Heart left ventricle (tissue), 16 donors: ENCODE data around the gene TPD52L1. TPM values are rescaled to one million over a fixed set of nuclear protein-coding genes. Genes with fewer than 3 reads are reported as not detected.

Experiments used
- ATAC-seq, 4 donors: fragments of 200-7000 bp; cut with Tn5 transposase; one replicate each; pipeline ENCODE4 v1.9.1; 2020 to 2022; ENCODE audit warnings: moderate library complexity in 4 of 4, mild to moderate bottlenecking in 3 of 4, moderate number of reproducible peaks in 1 of 4
- DNase-seq, 5 donors: peaks; one replicate each; pipeline ENCODE4 v3.0.0-alpha.2; 2020
- H3K27ac ChIP-seq, 12 donors: fragments of 200-600 bp; sonication (generic) in 4 of 12; one replicate each; pipeline versions ENCODE4 v1.5.0 to v1.8.0; 2016 to 2022; ENCODE audit warnings: mild to moderate bottlenecking in 2 of 12
- H3K27me3 ChIP-seq, 9 donors: fragments of 200-600 bp; sonication (generic) in 2 of 9; one replicate each; pipeline versions ENCODE4 v1.5.1 to v1.8.0; 2016 to 2022; ENCODE audit warnings: mild to moderate bottlenecking in 3 of 9
- H3K36me3 ChIP-seq, 9 donors: fragments of 200-600 bp; sonication (generic) in 2 of 9; one replicate each; pipeline versions ENCODE4 v1.5.0 to v1.8.0; 2018 to 2022; ENCODE audit warnings: mild to moderate bottlenecking in 2 of 9
- H3K4me1 ChIP-seq, 12 donors: fragments of 200-600 bp; sonication (generic) in 4 of 12; one replicate each; pipeline versions ENCODE4 v1.5.0 to v1.8.0; 2016 to 2022; ENCODE audit warnings: mild to moderate bottlenecking in 3 of 12
- H3K4me3 ChIP-seq, 12 donors: fragments of 200-600 bp; sonication (generic) in 4 of 12; one replicate each; pipeline versions ENCODE4 v1.5.0 to v1.8.0; 2017 to 2022; ENCODE audit warnings: mild to moderate bottlenecking in 9 of 12, moderate library complexity in 4 of 12
- H3K9me3 ChIP-seq, 12 donors: fragments of 200-600 bp; sonication (generic) in 4 of 12; one replicate each; pipeline versions ENCODE4 v1.5.0 to v1.8.0; 2016 to 2022; ENCODE audit warnings: mild to moderate bottlenecking in 1 of 12
- POLR2A ChIP-seq, 2 donors: fragments of 450-650 bp; IDR thresholded peaks; one replicate each; pipeline ENCODE4 v1.6.1; 2017; ENCODE audit warnings: antibody characterized with exemption in 2 of 2, mild to moderate bottlenecking in 2 of 2, moderate library complexity in 2 of 2
- WGBS, 4 donors: extraction: QIAGEN DNeasy Blood & Tissue Kit in 2 of 4; methylation state at CpG; one replicate each; pipeline versions ENCODE4 v1.1.5 to v1.1.7; 2013 to 2018; 5-methylcytosine and 5-hydroxymethylcytosine counted together
- intact Hi-C, 10 donors: fragments of 100-400 bp; cut with DNase I; formaldehyde crosslinking; loops; one replicate each; pipeline versions ENCODE4 v1.11.1 to v1.14.2; 2022
- polyA plus RNA-seq, 2 donors: library from polyadenylated mRNA; stranded (reverse); fragments of 200-250 nt; gene quantifications; one replicate each; pipeline ENCODE4 v1.2.3, GENCODE V29; 2013
- total RNA-seq, 9 donors: library from RNA; depleted of rRNA in 2 of 9; stranded (reverse); fragments of >200 nt in 2 of 9; fragmentation: NEBNext Ultra II Directional in 3 of 9; extraction: Animal tissue kit (Norgen Biotek cat#: 25700) in 3 of 9; gene quantifications; one replicate each; pipeline versions ENCODE4 v1.1.0 to v1.2.4, GENCODE V29; 2016 to 2023
- TF ChIP-seq, protein P1 (sequence below), 12 donors: fragments of 200-600 bp; sonication (generic) in 4 of 12; IDR thresholded peaks; one replicate each; pipeline versions ENCODE4 v1.5.0 to v1.8.0; 2018 to 2022; ENCODE audit warnings: antibody characterized with exemption in 12 of 12, mild to moderate bottlenecking in 5 of 12
- donor health status: ischemic (EF 13 %, LVEDD 7.1; RV severe dilation, severe dysfunction).
- donor health status: healthy with polysubstance abuse.
- donor health status: DM: no; HTN: yes; CAD: no.
- donor health status: DM: no; HTN: no; CAD: no.
- donor health status: ischemic (EF 25% LVEDD 6.9; RV normal size, moderate dysfunction).
- donor health status: ischemic (EF 25% LVEDD 5.7; RV mildly dilated, moderate dysfunction).
- donor health status: healthy.
- donor health status: DM: yes; HTN: yes; CAD: no.
- donor health status: ischemic (EF 35%, LVEDD 5.7; RV mildly dilated, moderate dysfunction).
- donor health status: nonischemic (EF 11% LVEDD 7.7; RV severe dilation, severe dysfunction).
- donor health status: DM: yes; HTN: yes; CAD: no.
- donor health status: PGD.
- donor health status: ischemic (EF 29% LVEDD 5.4; RV normal size, mild dysfunction).
- donor health status: nonischemic (EF 23%, LVEDD 6.1; RV moderate dilation, normal function).

The TPD52L1 gene
- total and polyA plus RNA-seq, 11 donors, result 13.0 to 146 (median 69.2) TPM

DNA sequence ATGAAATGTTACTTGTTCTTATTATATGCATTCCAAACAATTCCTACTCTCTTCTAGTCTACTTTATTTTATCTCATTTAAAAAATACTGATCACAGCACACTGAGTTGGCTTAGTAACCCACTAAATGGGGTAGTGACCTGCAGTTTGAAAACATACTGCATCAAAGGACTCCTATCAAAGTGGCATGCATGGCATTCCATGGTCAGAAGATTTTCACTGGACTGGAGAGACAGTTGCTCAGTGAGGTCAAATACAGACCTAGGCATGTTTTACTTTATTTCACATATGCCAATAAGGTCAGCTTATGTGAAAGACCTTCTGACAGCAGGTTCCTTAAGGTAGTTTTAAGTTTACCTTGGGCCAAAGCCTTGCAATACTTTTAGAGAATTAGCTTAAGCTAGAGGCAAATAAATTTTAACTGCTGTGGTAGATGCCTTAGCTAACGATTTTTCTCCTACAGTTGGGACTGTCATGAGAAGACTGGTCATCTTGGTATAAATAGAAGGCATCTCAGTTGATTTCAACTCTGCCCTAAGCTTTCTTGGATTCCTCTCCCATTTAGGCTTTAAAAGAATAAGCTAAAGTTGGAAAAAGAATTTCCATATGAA is 35.1 kb downstream of the TPD52L1 start:
- Histone ChIP-seq H3K4me1 (peaks cover 0 to 44% (median 24%) of the 10 kb centered on the region in 12 donors), H3K27ac (peak overlapping the region in 9 of 12 donors; percentile 3 to 70 (median 38))
- WGBS, 4 donors, result 32 to 46% (median 41%) methylated on average over 1 of the region's 1 CpG

GRCh38 chr6:125189494-125189893 is 35.9 kb downstream of the TPD52L1 start:
- WGBS, 4 donors, result 28 to 72% (median 48%) methylated on average over 1 of the region's 1 CpG
- Histone ChIP-seq H3K36me3 (no peaks in the 10 kb centered on the region), H3K27ac (peak overlapping the region in 7 of 12 donors; percentile 3 to 70 (median 46)), H3K27me3 (no peaks in the 10 kb centered on the region), H3K4me3 (no peak overlapping the region), H3K4me1 (peaks cover 0 to 47% (median 24%) of the 10 kb centered on the region in 12 donors), H3K9me3 (no peaks in the 10 kb centered on the region)
- intact Hi-C loops, result no loop called here
- TF ChIP-seq, protein P1, sequence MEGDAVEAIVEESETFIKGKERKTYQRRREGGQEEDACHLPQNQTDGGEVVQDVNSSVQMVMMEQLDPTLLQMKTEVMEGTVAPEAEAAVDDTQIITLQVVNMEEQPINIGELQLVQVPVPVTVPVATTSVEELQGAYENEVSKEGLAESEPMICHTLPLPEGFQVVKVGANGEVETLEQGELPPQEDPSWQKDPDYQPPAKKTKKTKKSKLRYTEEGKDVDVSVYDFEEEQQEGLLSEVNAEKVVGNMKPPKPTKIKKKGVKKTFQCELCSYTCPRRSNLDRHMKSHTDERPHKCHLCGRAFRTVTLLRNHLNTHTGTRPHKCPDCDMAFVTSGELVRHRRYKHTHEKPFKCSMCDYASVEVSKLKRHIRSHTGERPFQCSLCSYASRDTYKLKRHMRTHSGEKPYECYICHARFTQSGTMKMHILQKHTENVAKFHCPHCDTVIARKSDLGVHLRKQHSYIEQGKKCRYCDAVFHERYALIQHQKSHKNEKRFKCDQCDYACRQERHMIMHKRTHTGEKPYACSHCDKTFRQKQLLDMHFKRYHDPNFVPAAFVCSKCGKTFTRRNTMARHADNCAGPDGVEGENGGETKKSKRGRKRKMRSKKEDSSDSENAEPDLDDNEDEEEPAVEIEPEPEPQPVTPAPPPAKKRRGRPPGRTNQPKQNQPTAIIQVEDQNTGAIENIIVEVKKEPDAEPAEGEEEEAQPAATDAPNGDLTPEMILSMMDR (IDR thresholded peaks at IDR 0.05), result no peak
- TF ChIP-seq POLR2A (IDR thresholded peaks at IDR 0.05), result no peak
- no peak for DNase-seq
- no peak for ATAC-seq

More for the DNA sequence above, 35.1 kb downstream of the TPD52L1 start:
- DNase-seq (no peak), ATAC-seq (peak; percentile 27 to 66 (median 32))
- Histone ChIP-seq H3K27me3 (no peaks in the 10 kb centered on the region), H3K9me3 (no peaks in the 10 kb centered on the region), H3K4me3 (no peak overlapping the region), H3K36me3 (no peaks in the 10 kb centered on the region)
- no peak for TF ChIP-seq POLR2A (IDR thresholded peaks at IDR 0.05)
- TF ChIP-seq, protein P1 (IDR thresholded peaks at IDR 0.05), result no peak
- intact Hi-C loops, result no loop called here

- intact Hi-C loops, result loop anchor here in 2 of 10 donors (5.0 kb wide), 2 partner anchors 38 to 107 kb away; partner anchors contain the start of gene TPD52L1 (in 1 of the 2)
- Histone ChIP-seq H3K36me3 (no peaks in the 10 kb centered on the region), H3K9me3 (no peaks in the 10 kb centered on the region), H3K27ac (no peak overlapping the region), H3K4me3 (no peak overlapping the region), H3K27me3 (no peaks in the 10 kb centered on the region), H3K4me1 (peaks cover 0 to 49% (median 26%) of the 10 kb centered on the region in 12 donors)
- DNase-seq (no peak), ATAC-seq (no peak)
- WGBS, 4 donors, result 91 to 98% (median 96%) methylated on average over 4 of the region's 4 CpGs
- TF ChIP-seq POLR2A (IDR thresholded peaks at IDR 0.05), result no peak
- TF ChIP-seq, protein P1 (IDR thresholded peaks at IDR 0.05), result no peak
Measured at GRCh38 chr6:125190667-125191066, 37.1 kb downstream of the TPD52L1 start.

GRCh38 chr6:125191916-125192609 is 38.5 kb downstream of the TPD52L1 start:
- Histone ChIP-seq H3K4me1 (peaks cover 2 to 63% (median 37%) of the 10 kb centered on the region in 12 donors), H3K27ac (no peak overlapping the region), H3K27me3 (no peaks in the 10 kb centered on the region), H3K36me3 (no peaks in the 10 kb centered on the region), H3K9me3 (no peaks in the 10 kb centered on the region), H3K4me3 (no peak overlapping the region)
- ATAC-seq (peak; percentile 13 to 80 (median 68)), DNase-seq (peak in 4 of 5 donors; percentile 21 to 63 (median 43))
- TF ChIP-seq POLR2A (IDR thresholded peaks at IDR 0.05), result no peak
- TF ChIP-seq, protein P1 (IDR thresholded peaks at IDR 0.05), result peak; percentile 52 to 86 (median 67)
- 26 to 53% (median 42%) methylated on average over 5 of the region's 5 CpGs for WGBS, 4 donors
- intact Hi-C loops, result loop anchor here in 3 of 10 donors (2.0 to 5.0 kb wide), 3 partner anchors 37 to 105 kb away; partner anchors contain the start of gene TPD52L1 (in 1 of the 3)
